GM19328 (cell line): ENCODE data around the gene APCDD1.
A peak's percentile ranks its signal among the peaks of the same experiment; 100 is the strongest.
"Not testable (repeated sequence)": the region's sequence is repeated elsewhere in the genome, so short reads cannot be mapped to it uniquely, and the experiment has no call there.

ENCODE experiments used
- ATAC-seq: cut with Tn5 transposase; IDR thresholded peaks from one replicate; pipeline ENCODE4 v1.9.1; 2021; ENCODE audit warnings: mild to moderate bottlenecking, moderate library complexity; ENCODE audit not compliant: unreplicated experiment

APCDD1 gene

DNA sequence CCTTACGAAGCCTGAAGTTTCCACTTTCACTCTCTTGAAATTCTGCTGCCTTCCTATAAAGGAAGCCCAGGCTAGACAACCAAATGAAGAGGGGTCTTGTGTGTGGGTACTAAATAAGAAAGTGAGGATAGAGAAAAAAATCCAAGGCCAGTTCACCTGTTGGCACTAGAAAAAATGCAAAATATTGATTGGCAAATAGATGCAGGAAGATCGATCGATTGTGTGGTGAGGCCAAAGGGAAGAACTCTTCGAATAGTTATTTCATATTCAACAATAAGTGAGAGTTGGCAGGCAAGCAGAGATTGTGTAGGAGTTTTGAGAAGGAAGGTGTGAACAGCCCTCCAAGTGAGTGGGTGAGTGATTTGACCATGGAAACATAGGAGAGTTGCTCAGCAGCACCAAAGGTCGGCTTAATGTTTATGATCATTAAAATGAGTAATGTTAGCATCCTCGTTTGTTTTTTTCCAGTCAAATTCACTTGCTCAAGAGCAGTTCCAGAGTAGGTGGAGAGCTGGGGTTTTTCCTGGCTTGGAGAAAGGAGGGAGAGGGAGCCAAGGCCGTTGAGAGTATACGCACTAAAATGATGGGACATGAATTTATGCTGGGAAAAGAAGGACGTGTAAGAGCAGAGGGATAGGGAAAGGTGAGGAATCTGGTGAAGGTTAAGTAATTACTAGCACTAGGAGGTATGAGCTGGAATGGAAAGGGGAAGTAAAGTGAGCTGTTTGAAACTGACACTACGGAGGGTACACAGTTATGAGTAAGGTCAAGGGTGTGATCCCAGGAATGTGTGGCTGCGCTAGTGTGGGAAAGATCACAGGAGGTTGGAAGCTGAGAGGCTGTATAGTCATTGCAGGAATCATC, 70.3 kb downstream of the APCDD1 start:
- no peak for ATAC-seq

DNA sequence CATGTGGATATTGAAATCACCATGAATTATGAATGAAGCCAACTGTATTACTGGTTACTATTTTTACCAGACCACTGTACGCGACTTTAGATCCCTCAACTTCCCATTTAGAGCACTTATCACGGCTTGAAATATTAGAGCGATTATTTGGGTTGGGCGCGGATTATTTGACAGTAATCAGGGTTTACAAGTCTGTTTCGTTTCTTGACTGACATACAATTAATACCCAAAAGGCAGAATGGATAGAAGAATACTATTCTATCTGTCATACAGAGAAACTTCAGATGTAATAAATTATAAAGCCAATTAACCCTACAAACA, 70.9 kb downstream of the APCDD1 start:
- ATAC-seq = no peak

DNA sequence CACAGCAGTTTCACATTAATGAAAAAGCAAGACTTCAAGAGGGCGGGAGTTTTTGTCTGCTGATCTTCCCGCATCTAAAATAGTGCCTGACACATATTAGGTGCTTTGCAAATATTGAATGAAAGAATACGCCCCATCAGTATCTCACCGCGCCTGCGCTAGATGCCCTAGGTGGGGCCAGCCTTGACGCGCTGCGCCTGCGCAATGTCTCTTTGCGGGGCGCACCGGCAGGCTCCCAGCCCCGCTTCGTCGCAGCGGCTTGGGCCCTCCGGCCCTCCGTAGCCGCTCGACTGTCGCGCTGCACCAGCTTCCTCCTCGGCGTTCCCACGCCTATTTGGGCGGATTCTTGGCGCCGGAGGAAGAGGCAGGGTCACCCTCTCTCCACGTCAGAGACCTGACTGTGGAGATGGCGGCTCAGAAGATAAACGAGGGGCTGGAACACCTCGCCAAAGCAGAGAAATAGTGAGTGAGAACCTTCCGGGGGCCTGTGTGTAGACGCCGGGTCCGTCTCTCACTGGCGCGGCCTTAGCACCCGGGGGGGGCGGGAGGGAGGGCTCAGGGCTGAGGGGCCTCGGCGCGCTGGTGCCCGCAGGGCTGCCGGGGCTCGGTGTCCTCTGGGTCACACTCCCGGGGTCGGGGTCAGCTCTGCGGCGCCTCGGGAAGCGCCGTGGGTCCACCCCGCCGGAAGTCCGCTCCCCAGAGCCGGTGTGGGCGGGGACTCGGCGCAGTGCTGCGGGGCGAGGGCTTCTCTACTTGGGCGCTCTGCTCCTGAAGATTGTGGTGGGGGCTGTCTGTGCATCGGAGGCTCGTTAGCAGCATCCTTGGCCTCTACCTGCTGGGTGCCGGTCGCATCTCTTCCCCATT, 71.5 kb downstream of the APCDD1 start, which contains the start of gene NAPG:
NAPG (plus strand) TSS at position 331 of the 864 bp plus-strand sequence; CDS start at position 407, 76 bp downstream.
- peak; percentile 73 for ATAC-seq

DNA sequence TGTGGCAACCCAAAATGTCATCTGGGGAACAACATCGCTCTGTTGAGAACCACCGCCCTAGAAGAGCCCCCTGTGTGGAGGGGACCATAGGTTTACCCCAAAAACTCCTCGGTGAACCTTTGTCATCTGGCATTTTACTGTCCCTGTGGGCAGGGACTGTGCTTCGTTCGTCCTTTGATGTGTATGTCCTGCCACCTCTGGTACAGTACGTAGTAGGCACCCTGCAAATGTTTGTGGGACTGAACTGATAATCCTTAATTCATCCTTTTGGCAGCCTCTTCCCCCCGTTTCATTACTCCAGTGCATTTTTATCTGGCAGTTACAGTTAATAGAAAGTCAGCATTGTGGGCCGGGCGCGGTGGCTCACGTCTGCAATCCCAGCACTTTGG, 72.1 kb downstream of the APCDD1 start:
- ATAC-seq = peak; percentile 1

DNA sequence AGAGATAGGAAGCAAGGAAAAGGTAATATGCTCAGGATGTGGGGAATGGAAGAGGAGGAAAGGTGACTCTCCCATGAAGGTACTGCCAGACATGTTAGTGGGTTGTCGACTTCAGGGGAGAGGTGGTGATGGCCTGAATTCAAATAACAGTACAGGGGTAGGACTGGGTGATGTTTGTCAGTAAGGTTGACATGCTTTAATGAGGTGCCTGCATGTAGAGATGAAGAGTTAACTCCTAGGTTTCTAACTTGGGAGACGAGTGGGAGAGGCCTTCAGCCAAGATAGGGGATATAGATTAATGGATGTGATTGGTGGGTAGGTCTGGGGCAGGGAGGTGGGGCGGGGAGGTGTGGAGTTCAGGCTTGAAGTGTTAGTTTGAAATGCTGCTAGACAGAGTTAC, 74.0 kb downstream of the APCDD1 start:
- ATAC-seq = no peak

- ATAC-seq = no peak
Observed at GRCh38 chr18:10530002-10530401, 75.6 kb downstream of the APCDD1 start.

DNA sequence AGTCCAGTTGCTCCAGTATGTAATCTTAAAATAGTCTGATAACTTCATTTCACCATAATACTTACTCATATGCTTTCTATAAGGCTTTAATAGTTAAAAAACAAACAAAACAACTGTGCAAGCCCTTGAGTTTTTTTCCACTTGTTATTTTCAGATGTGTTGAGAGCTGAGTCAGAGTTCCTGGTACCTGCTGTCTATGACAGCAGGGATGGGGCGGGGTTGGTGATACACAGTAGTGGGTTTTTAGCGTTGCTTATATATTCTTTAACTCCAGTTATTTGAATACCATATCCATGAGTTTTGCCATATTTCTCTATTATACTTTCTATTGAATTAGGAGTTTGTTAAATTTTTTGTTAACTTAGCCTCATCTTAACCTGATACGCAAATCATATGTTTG, 76.4 kb downstream of the APCDD1 start:
- no peak for ATAC-seq

- no peak for ATAC-seq
Observed at GRCh38 chr18:10533111-10533510, 78.7 kb downstream of the APCDD1 start.

GRCh38 chr18:10536280-10536679, 81.8 kb downstream of the APCDD1 start:
- no peak for ATAC-seq

- ATAC-seq = no peak
Observed at GRCh38 chr18:10537765-10538164, 83.3 kb downstream of the APCDD1 start.

- ATAC-seq = not testable (repeated sequence)
Observed at GRCh38 chr18:10539124-10539523, 84.7 kb downstream of the APCDD1 start.
